GM19240 (cell line): ENCODE measurements around the gene ACP4.
"Not testable (repeated sequence)": the region's sequence is repeated elsewhere in the genome, so short reads cannot be mapped to it uniquely, and the experiment has no call there.

Experiments
- DNase-seq: peaks from one replicate; pipeline ENCODE4 v3.0.0; 2011; ENCODE audit warnings: low spot score; ENCODE audit not compliant: insufficient read length

ACP4 gene

GRCh38 chr19:50796634-50797428, 6.6 kb downstream of the ACP4 start:
- no peak for DNase-seq

- no peak for DNase-seq
Measured at GRCh38 chr19:50797429-50797780, 7.2 kb downstream of the ACP4 start.

GRCh38 chr19:50797781-50798658, 7.8 kb downstream of the ACP4 start:
- DNase-seq: no peak

DNA sequence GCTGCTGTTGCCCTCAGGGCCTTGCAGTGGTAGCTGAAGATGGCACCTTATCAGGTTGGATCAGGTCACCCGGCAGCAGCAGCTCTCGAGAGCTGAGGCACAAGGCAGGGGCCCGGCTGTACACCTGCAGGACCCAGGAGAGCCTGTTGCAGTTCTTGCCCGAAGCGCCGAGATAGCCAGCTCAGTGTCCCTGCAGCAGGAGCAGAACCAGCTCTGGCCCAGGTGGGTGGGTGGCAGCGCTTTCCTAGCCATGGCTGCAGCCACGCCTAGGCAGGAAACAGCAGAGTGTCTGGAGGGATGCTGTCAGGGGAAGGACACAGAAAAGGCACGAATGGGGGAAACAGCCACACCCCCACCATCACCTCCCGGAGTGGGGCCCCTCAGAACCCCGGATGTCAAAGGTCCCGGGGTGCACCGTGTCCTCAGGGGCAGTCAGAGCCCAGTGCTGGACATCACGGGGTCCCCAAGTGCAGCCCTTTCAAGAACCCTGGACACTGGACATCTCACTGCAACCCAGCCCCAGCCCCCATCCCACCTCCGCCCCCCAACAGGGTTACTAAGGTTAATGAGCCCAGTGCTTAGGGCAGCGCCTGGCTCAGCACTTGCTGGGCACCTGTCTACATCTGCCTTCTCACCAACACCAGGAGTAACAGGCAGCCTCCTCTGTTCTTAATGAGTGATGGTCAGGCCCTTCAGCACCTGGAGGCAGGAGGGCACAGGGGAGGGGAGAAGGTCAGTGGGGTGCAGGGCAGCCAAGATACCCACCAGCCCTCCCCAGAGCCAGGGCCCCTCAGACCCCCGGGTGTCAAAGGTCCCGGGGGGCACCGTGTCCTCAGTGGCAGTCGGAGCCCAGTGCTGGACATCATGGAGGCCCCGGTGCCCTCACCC, 8.7 kb downstream of the ACP4 start:
- no peak for DNase-seq

DNA sequence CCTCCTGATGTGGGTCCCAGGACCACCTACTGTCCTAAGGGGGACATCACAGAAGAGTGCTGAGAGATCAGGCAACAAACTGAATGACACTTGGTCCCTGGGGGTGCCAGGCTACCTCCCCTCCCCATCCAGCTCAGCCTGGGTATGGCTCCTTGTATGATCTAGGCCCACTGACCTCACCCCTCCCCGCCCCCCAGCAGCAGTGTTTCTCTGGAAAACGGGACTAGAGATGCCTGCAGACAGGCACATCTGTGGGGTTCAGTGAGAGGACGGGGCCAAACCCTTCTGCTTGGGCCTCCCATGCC, 9.3 kb downstream of the ACP4 start:
- DNase-seq: no peak

DNA sequence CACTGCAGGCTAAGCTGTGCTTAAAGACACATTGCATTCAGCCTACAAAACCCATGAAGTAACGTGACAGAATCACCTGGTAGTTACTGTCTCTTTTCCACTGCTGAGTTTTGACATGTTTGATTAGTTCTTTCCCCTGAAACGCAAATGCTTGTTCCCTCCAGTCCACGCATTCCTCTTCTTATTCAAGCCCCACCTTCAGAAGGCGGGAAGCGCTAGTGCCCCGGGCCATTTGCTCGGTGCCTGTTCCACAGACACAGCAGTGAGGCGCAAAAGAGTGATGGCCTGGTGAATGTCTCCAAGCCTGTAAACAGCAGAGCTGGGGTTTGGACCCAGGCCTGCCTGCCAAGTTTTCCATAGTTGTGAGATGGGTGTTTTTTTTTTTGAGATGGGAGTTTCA, 10.9 kb downstream of the ACP4 start:
- no peak for DNase-seq

DNA sequence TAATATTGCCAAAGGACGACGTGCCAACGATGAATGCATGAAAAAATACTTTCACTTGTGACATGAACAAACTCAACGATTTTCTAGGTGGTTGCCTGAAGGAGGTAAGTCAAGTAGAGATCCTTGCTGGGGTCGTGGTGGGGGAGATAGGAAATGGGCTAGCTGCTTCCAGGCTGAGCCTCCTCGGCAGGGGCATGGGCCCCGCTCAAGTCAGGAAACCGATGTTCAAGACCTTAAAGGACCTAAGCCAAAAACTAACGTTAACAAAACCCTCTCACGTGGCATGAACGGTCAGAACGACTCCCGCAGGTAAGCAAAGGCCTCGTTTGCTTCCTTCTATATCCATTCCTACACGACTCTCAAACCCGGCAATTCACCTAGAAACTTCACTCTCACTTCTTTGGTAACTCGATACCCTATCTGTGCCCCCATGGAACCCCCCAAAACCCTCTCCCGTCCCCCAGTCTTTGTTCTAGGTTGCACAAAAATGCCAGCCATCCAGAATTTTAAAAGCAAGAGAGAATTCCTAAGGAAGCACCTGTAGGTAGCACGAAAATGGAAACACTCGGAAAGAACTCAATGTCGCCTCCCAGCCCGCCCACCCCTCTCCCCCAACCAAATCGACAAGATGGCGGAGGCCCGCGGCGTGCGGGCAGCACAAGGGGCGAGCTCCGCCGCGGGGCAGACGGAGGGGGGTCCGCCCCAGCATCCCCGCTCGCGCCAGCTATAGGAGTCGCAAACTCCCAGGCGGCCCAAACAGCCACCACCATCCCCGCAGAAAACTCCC, 13.6 kb downstream of the ACP4 start:
- DNase-seq: no peak

GRCh38 chr19:50804420-50805272, 14.4 kb downstream of the ACP4 start:
- DNase-seq: peak; percentile 92

DNA sequence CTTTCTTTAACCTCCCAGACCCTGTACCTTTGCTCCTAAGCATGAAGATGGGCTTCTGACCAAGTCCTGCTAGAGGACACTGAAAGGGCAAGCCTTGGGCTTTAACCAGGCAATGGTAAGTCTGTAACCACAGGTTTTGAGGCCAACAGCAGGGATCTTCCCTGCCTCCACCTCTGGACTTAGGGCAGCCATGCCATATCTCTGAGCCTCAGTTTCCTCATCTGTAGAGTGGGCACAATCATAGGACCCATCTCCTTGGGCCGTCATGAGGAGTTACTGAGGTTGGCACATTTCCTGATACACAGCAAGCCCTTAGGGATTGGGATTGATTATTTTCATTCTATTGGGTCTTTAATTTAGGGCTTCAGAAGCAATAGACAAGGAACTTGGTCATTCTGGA, 18.6 kb downstream of the ACP4 start:
- DNase-seq: no peak

DNA sequence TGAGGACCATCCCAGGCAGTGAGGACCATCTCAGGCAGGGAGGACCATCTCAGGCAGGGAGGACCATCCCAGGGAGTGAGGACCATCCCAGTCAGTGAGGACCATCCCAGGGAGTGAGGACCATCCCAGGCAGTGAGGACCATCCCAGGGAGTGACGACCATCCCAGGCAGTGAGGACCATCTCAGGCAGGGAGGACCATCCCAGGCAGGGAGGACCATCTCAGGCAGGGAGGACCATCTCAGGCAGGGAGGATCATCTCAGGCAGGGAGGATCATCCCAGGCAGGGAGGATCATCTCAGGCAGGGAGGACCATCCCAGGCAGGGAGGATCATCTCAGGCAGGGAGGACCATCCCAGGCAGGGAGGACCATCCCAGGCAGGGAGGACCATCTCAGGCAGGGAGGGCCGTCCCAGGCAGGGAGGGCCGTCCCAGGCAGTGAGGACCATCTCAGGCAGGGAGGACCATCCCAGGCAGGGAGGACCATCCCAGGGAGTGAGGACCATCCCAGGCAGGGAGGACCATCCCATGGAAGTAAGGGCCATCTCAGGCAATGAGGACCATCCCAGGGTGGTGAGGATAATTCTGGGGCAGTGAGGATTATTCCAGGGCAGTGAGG, 21.5 kb downstream of the ACP4 start:
- DNase-seq: not testable (repeated sequence)

- DNase-seq: no peak
Measured at GRCh38 chr19:50812474-50812873, 22.3 kb downstream of the ACP4 start.

DNA sequence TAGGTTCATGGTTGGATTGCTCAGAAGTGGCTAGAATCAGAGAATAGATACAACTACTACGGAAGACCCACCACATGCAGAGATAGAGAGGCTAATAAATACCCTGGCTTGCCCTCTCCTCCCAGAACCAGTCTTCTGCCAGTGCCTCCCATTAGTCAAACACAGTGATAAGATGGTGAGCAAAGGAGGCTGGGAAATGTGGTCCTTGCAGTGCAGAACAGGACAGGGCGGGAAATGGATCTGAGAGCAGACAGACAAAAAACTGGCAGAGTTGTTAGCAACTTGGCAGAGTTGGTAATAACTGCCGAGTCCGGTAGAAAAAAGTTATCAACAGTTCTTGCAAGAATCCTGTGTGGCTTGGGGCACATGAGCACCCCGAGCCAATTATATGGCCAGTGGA, 24.7 kb downstream of the ACP4 start:
- no peak for DNase-seq

DNA sequence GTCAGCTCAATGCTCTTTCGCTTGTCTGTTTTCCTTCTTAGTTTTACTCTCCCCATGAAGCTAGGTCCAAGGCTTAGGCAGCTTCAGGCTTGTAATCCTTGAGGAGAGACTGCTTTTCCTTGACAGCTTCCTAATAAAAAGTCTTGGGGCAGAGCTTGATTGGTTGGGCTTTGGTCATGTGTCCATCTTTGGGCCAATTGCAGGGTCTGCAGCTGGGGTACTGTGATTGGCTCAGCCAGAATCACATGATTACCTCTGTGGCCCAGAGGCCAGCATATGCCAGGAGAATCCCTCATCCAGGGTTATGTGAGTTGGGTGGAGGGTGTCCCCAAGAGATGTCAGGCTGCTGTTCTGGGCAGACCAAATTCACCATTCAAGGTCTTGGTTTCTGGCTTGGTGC, 25.2 kb downstream of the ACP4 start:
- no peak for DNase-seq

DNA sequence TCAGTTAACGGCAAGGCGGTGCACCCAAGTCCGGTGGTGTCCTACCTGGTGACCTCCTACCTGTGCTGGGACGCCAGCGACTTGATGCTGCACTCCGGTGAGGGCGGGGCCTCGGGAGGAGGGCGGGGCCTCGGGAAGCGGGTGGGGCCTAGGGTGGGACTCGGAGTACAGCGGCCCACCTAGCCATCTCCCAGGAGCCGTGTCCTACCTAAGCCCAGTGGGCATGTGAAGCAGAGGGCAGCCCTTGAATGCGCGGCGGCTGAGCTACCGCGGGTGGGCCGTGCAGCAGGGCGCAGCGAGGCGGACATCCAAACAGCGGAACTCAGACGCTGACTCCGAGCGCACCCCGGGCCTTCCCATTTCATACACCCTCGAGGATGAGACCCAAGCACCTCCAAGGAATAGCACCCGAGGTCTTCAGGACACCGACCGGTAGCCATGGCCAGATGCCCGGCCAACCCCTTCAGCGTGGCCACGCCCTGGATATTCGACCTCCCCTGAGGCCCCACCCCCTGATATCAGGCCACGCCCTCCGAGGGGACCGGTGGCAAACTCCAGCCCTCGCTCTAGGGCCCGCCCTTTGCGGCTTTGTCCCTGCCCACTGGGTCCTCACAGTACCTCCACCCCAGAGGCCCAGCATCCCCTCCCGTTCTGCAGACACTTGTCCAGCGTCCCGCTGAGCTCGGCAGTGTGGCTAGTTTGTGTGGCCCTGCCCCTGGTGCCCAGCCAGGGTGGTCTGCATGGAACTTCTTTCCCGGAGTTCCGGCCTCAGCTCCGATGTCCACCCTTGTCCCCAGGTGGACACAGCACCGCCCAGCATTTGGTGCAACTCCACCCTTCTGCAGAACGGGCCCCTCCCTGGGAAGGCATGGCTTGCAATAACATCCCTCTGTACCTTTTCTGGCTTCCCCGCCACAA, 28.0 kb downstream of the ACP4 start:
- DNase-seq: peak; percentile 85

GRCh38 chr19:50818859-50819472, 28.8 kb downstream of the ACP4 start:
- no peak for DNase-seq

DNA sequence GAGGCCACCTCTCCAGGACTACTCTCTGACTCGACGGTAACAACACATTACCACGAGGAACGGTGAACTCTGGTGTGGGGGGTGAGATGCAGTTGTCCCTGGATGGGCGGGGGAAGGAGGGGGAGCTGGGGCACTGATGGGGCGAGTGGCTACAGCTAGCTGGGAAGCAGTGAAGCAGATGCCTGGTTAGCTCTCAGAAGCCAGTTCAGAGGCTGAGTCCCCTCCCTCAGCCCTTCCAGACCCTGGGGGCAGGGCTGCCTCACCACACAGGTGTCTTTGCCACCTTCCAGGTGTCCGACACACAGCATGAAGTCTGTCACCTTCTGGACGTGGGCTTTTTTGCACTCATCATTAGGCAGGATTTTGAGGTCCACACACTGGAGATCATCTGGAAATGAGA, 29.4 kb downstream of the ACP4 start:
- DNase-seq: no peak

DNA sequence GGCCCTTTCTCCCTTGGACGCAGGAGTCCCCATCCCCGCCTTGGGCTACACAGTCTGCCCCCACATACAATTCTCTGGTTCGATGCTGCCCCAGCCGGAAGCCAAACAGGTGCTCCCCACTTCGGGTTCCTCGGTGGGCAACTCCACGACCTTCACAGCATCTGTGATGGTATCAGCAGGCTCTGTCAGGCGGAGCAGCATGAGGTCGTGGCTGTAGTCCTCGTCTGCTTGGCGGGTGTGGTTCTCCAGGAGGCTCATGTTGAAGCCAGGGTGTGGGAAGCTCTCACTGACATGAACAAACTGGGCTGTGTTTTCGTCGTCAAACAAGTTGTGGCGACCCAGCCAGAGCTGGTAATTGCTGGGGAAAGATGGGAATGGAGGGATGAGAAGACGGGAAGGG, 29.9 kb downstream of the ACP4 start:
- DNase-seq: no peak

GRCh38 chr19:50820549-50821247, 30.5 kb downstream of the ACP4 start:
- no peak for DNase-seq
